K562 treated with DMSO at 1 percent for 48 hours (cell line): ENCODE results near the gene HEATR5B. TPM values are rescaled to one million over a fixed set of nuclear protein-coding genes. Genes with fewer than 3 reads are reported as not detected.

Source experiments
- total RNA-seq: library from RNA; unstranded; fragments of 300-600 nt; gene quantifications from 2 replicates; pipeline ENCODE4 v1.2.3, GENCODE V29; 2022; ENCODE audit warnings: low replicate concordance; ENCODE audit errors: extremely low read depth

The HEATR5B gene
- not detected in 2 replicates for total RNA-seq

DNA sequence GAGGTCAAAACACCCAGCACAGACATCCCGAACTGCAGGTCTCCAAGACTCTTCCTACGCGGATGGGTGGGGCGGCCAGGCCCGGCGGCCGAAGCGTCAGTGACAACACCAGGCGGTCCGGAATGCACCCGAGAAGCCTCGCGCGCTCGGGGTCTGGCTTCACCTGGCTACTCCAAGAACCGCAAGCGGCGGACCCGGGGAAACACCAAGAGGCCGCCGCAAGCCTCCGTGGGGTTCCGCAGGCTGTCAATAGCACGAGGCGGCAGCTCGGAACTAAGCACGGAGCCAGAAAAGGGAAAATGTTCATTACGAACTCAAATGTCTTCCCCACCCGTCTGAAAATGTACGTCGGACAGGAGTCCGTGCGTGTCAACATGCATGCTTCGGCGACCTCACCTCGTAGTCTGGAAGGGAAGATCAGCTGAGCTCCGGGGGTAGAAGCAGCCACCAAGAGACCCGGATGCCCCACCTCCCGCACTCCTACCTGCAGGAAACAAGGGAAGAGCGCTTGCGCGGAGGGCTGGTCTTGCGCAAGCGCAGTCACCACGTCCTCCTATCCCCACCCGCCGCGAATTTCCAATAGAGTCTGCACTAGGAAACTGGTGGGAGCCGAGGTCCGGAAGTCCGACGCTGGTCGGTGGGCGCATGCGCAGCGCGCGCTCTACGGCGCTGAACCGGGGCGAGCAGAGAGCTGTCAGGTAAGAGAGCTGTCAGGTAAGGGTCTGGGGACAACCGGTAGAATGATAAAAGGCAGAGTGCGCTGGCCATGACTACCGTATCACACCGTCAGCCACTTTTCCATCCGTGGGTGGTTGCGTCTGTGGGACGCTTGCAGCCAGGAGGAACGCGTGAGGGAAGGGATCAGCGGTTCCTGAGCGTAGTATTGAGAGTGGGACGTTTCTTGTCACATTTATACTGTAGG lies at the start of gene HEATR5B, which contains the start of gene GPATCH11:
HEATR5B (minus strand) TSS at position 500 of the 922 bp plus-strand sequence. CDS start 958 bp downstream, outside the sequence.
GPATCH11 (plus strand) TSS at position 646 of the 922 bp plus-strand sequence. CDS start 3,864 bp downstream, outside the sequence.

DNA sequence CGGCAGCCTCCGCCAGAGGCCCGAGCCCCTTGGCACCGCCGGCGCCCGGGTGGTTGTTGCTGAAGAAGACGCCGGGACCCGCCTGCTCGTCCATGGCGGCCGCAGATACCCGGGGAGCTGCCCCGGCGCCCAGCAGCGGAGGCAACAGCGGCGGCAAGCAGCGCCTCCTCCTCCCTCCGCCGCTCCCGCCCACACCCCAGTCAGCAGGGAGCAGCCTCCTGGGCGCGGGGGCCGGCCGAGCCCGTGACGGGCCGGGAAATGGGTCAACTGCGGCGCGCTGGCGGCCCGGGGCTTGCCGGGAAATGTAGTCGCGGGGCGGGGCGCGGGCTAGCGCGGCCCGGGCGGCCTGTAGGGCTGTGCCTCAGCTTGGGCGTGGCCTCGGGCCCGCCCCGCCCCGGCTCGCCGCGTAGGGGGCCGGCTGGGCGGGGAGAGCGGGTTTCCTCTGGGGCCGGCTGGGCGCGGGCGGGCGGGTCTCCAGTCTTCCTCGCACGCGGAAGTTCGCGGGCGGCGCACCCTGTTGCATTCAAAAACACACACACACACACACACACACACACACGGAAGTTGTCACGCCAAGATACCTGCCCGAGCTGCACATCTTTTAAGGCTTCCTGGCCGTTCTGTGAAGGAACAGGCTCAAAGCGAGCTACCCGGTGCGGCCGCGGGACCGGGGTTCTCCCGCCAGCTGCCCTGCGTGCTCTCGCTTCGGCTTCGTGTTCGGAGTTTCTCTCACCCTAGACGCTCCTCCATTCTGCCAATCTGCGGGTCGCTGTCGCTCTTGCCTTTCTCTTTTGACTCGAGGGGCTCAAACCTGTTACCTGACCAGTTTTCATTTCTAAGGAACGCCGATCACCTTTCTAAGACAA lies 117.6 kb downstream of the HEATR5B start, which contains the start of gene STRN:
STRN (minus strand) TSS at position 167 of the 866 bp plus-strand sequence; CDS start at position 94, 73 bp downstream.

Other genes starting within 250 kb of the HEATR5B start
- 491 TPM in 1 of 2 replicates, not detected in the other for gene STRN, start 117.8 kb downstream of the HEATR5B start, total RNA-seq
- not detected in 2 replicates for gene GPATCH11, start 146 bp upstream of the HEATR5B start, total RNA-seq
- gene EIF2AK2, start 72.6 kb upstream of the HEATR5B start, total RNA-seq: not detected in 2 replicates
- gene SULT6B1, start 104.3 kb upstream of the HEATR5B start, total RNA-seq: not detected in 2 replicates
- gene CEBPZOS, start 112.1 kb upstream of the HEATR5B start, total RNA-seq: not detected in 2 replicates
- gene CEBPZ, start 147.2 kb upstream of the HEATR5B start, total RNA-seq: not detected in 2 replicates
- gene NDUFAF7, start 147.3 kb upstream of the HEATR5B start, total RNA-seq: not detected in 2 replicates
- gene PRKD3, start 240.5 kb upstream of the HEATR5B start, total RNA-seq: not detected in 2 replicates